Hindlimb muscle (tissue), 1 donor: ENCODE results near the gene FCHSD2. TPM values are rescaled to one million over a fixed set of nuclear protein-coding genes. Genes with fewer than 3 reads are reported as not detected.

Experiments used
- polyA plus RNA-seq: library from polyadenylated mRNA; unstranded; fragments of 120-200 nt; gene quantifications from one replicate; pipeline ENCODE4 v1.2.1, GENCODE V29; 2013; ENCODE audit not compliant: insufficient read length

Gene FCHSD2
- polyA plus RNA-seq, 1 donor: 27.4 TPM

Other genes with a start within 250 kb of the FCHSD2 start
- gene P2RY2, start 76.0 kb upstream of the FCHSD2 start, polyA plus RNA-seq: 2.7 TPM
- 2.4 TPM for gene P2RY6, start 130.0 kb upstream of the FCHSD2 start, polyA plus RNA-seq
- gene ARHGEF17, start 166.0 kb upstream of the FCHSD2 start, polyA plus RNA-seq: 60.3 TPM
- 3.6 TPM for gene RELT, start 234.1 kb upstream of the FCHSD2 start, polyA plus RNA-seq